Measurements from ENCODE around the gene SLCO4C1.

DNA sequence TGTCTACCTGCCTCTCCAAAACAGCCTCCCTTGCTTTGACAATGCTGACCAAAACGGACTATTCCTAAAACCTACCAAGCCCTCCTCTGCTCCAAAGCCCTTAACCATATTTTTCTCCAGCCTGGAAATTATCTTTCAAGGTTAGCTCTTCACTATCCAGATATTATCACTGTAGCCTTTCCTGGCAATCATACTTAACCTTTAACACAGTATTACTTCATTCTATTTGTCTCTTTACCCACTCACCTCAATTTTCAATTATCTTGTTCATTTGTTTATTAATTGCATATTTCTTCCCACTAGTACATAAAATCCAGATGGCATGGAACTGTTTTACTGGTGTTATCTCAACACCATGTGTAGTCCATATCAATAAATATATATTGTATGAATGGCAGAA, 7.5 kb downstream of the SLCO4C1 start:
- TF ChIP-seq, protein P1, sequence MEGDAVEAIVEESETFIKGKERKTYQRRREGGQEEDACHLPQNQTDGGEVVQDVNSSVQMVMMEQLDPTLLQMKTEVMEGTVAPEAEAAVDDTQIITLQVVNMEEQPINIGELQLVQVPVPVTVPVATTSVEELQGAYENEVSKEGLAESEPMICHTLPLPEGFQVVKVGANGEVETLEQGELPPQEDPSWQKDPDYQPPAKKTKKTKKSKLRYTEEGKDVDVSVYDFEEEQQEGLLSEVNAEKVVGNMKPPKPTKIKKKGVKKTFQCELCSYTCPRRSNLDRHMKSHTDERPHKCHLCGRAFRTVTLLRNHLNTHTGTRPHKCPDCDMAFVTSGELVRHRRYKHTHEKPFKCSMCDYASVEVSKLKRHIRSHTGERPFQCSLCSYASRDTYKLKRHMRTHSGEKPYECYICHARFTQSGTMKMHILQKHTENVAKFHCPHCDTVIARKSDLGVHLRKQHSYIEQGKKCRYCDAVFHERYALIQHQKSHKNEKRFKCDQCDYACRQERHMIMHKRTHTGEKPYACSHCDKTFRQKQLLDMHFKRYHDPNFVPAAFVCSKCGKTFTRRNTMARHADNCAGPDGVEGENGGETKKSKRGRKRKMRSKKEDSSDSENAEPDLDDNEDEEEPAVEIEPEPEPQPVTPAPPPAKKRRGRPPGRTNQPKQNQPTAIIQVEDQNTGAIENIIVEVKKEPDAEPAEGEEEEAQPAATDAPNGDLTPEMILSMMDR (IDR thresholded peaks at IDR 0.05; ENCODE audit: borderline replicate concordance, extremely low read depth, low read length, poor library complexity, severe bottlenecking), result no peak
- TF ChIP-seq EZH2 (IDR thresholded peaks at IDR 0.05; ENCODE audit: borderline replicate concordance, low read depth, low read length, severe bottlenecking), result no peak

Data from DND-41 (cell line).